ENCODE results near the gene PJVK.
A peak's percentile ranks its signal among the peaks of the same experiment; 100 is the strongest.

Gene PJVK

GRCh38 chr2:178480227-178481181 is 29.3 kb downstream of the PJVK start, which contains the start of gene PLEKHA3:
TSS of gene PLEKHA3 (plus strand) at chr2:178480457. CDS start at chr2:178480870, 413 bp downstream.
- DNase-seq (ENCODE audit: low read depth): peak; percentile 54

GRCh38 chr2:178482437-178482836 is 31.3 kb downstream of the PJVK start:
- DNase-seq (ENCODE audit: low read depth): no peak

GRCh38 chr2:178484245-178485041 is 33.3 kb downstream of the PJVK start:
- no peak for DNase-seq (ENCODE audit: low read depth)

GRCh38 chr2:178485356-178485755 is 34.2 kb downstream of the PJVK start:
- no peak for DNase-seq (ENCODE audit: low read depth)

- DNase-seq (ENCODE audit: low read depth): no peak
Observed at GRCh38 chr2:178491612-178492011, 40.4 kb downstream of the PJVK start.

GRCh38 chr2:178496049-178496448 is 44.9 kb downstream of the PJVK start:
- DNase-seq (ENCODE audit: low read depth): no peak

GRCh38 chr2:178498137-178498536 is 47.0 kb downstream of the PJVK start:
- no peak for DNase-seq (ENCODE audit: low read depth)

- DNase-seq (ENCODE audit: low read depth): no peak
Observed at GRCh38 chr2:178499640-178500039, 48.5 kb downstream of the PJVK start.

GRCh38 chr2:178502751-178503150 is 51.6 kb downstream of the PJVK start:
- DNase-seq (ENCODE audit: low read depth): no peak

- DNase-seq (ENCODE audit: low read depth): no peak
Observed at GRCh38 chr2:178506101-178506500, 54.9 kb downstream of the PJVK start.

GRCh38 chr2:178506524-178506923 is 55.3 kb downstream of the PJVK start:
- DNase-seq (ENCODE audit: low read depth): no peak

- DNase-seq (ENCODE audit: low read depth): no peak
Observed at GRCh38 chr2:178506949-178507348, 55.8 kb downstream of the PJVK start.

- no peak for DNase-seq (ENCODE audit: low read depth)
Observed at GRCh38 chr2:178508646-178509045, 57.5 kb downstream of the PJVK start.

- DNase-seq (ENCODE audit: low read depth): no peak
Observed at GRCh38 chr2:178510384-178510783, 59.2 kb downstream of the PJVK start.

All from stimulated activated CD8-positive, alpha-beta memory T cell treated with anti-CD3 and anti-CD28 coated beads, Interleukin-12 subunit alpha, Interleukin-12 subunit beta, amount 100 ng/mL, for 1 hour (primary cell).